H9 (cell line): Measurements from ENCODE around the gene AKAP7. TPM values are rescaled to one million over a fixed set of nuclear protein-coding genes. Genes with fewer than 3 reads are reported as not detected.

Source experiments
- DNase-seq: peaks from one replicate; pipeline ENCODE4 v3.0.0-alpha.2; 2017
- H2AFZ ChIP-seq: one replicate; pipeline ENCODE4 v1.6.1; 2013; ENCODE audit warnings: mild to moderate bottlenecking, low read length, control low read depth, moderate library complexity
- H2AK5ac ChIP-seq: 2 replicates; pipeline ENCODE4 v1.6.1; 2013; ENCODE audit warnings: low read length, control low read depth, mixed read lengths; ENCODE audit not compliant: insufficient read length
- H2BK120ac ChIP-seq: one replicate; pipeline ENCODE4 v1.6.1; 2013; ENCODE audit warnings: low read depth, mild to moderate bottlenecking, low read length, control low read depth, inconsistent platforms; ENCODE audit not compliant: poor library complexity, severe bottlenecking
- H2BK12ac ChIP-seq: 2 replicates; pipeline ENCODE4 v1.6.1; 2013; ENCODE audit warnings: low read length, control low read depth, mixed read lengths, low read depth; ENCODE audit not compliant: insufficient read length
- H2BK15ac ChIP-seq: 2 replicates; pipeline ENCODE4 v1.6.1; 2013; ENCODE audit warnings: low read depth, low read length, control low read depth
- H2BK20ac ChIP-seq: one replicate; pipeline ENCODE4 v1.6.1; 2013; ENCODE audit warnings: low read depth, mild to moderate bottlenecking, low read length, control low read depth, inconsistent platforms; ENCODE audit not compliant: poor library complexity, severe bottlenecking
- H2BK5ac ChIP-seq: 2 replicates; pipeline ENCODE4 v1.6.1; 2013; ENCODE audit warnings: low read length, control low read depth, mixed read lengths; ENCODE audit not compliant: insufficient read length
- H3K14ac ChIP-seq: 2 replicates; pipeline ENCODE4 v1.6.1; 2013; ENCODE audit warnings: low read length, control low read depth; ENCODE audit not compliant: insufficient read depth
- H3K18ac ChIP-seq: 2 replicates; pipeline ENCODE4 v1.6.1; 2013; ENCODE audit warnings: low read depth, mild to moderate bottlenecking, mixed read lengths, low read length, control low read depth; ENCODE audit not compliant: insufficient read length
- H3K23ac ChIP-seq: 2 replicates; pipeline ENCODE4 v1.6.1; 2013; ENCODE audit warnings: low read length, control low read depth, mixed read lengths, low read depth; ENCODE audit not compliant: insufficient read length
- H3K23me2 ChIP-seq: 2 replicates; pipeline ENCODE4 v1.6.1; 2013; ENCODE audit warnings: low read depth, mild to moderate bottlenecking, mixed read lengths, low read length, control low read depth; ENCODE audit not compliant: insufficient read length, poor library complexity, severe bottlenecking
- H3K27ac ChIP-seq: 2 replicates; pipeline ENCODE4 v1.5.1; 2013; ENCODE audit warnings: low read length, control low read depth, mixed read lengths, low read depth; ENCODE audit not compliant: insufficient read length
- H3K27me3 ChIP-seq: 2 replicates; pipeline ENCODE4 v1.6.1; 2013; ENCODE audit warnings: low read length, control low read depth, inconsistent platforms; ENCODE audit not compliant: insufficient read depth
- H3K4ac ChIP-seq: 2 replicates; pipeline ENCODE4 v1.6.1; 2013; ENCODE audit warnings: low read depth, mild to moderate bottlenecking, control low read depth, inconsistent platforms, low read length, moderate library complexity
- H3K4me1 ChIP-seq: 2 replicates; pipeline ENCODE4 v1.6.1; 2013; ENCODE audit warnings: low read length, control low read depth, inconsistent platforms; ENCODE audit not compliant: insufficient read depth
- H3K4me2 ChIP-seq: 2 replicates; pipeline ENCODE4 v1.6.1; 2013; ENCODE audit warnings: low read length, control low read depth, mixed read lengths; ENCODE audit not compliant: insufficient read length, insufficient read depth
- H3K56ac ChIP-seq: 2 replicates; pipeline ENCODE4 v1.6.1; 2013; ENCODE audit warnings: low read depth, mild to moderate bottlenecking, mixed read lengths, low read length, control low read depth; ENCODE audit not compliant: insufficient read length
- H3K79me1 ChIP-seq: 2 replicates; pipeline ENCODE4 v1.6.1; 2013; ENCODE audit warnings: low read depth, mild to moderate bottlenecking, moderate library complexity, low read length, control low read depth, inconsistent platforms; ENCODE audit not compliant: insufficient read depth, poor library complexity, severe bottlenecking
- H3K79me2 ChIP-seq: 2 replicates; pipeline ENCODE4 v1.6.1; 2013; ENCODE audit warnings: low read length, control low read depth, inconsistent platforms; ENCODE audit not compliant: insufficient read depth
- H3K9ac ChIP-seq: 2 replicates; pipeline ENCODE4 v1.6.1; 2013; ENCODE audit warnings: low read length, control low read depth, mixed read lengths; ENCODE audit not compliant: insufficient read length; ENCODE audit errors: extremely low read depth
- H3K9me3 ChIP-seq: one replicate; pipeline ENCODE4 v1.6.1; 2013; ENCODE audit warnings: low read depth, low read length, inconsistent platforms; ENCODE audit not compliant: control insufficient read depth
- H3T11ph ChIP-seq: one replicate; pipeline ENCODE4 v1.6.1; 2013; ENCODE audit warnings: mild to moderate bottlenecking, low read length, control low read depth, inconsistent platforms
- H4K20me1 ChIP-seq: one replicate; pipeline ENCODE4 v1.6.1; 2013; ENCODE audit not compliant: control insufficient read depth, insufficient read length, insufficient read depth
- H4K5ac ChIP-seq: 2 replicates; pipeline ENCODE4 v1.6.1; 2013; ENCODE audit warnings: low read depth, mild to moderate bottlenecking, mixed read lengths, low read length, control low read depth; ENCODE audit not compliant: insufficient read length
- H4K8ac ChIP-seq: replicated peaks from 2 replicates; pipeline ENCODE4 v1.6.1; 2013; ENCODE audit warnings: low read length, control low read depth, mixed read lengths, low read depth; ENCODE audit not compliant: insufficient read length
- H4K91ac ChIP-seq: 2 replicates; pipeline ENCODE4 v1.6.1; 2013; ENCODE audit warnings: low read depth, mild to moderate bottlenecking, moderate library complexity, mixed read lengths, low read length, control low read depth; ENCODE audit not compliant: insufficient read length
- H3K27ac Mint-ChIP-seq, 3 experiments: 2 replicates in 2 of 3; 3 replicates in 1 of 3; pipeline ENCODE4 v1.8.0; 2020 to 2021; ENCODE audit warnings: mixed read lengths in 3 of 3, mild to moderate bottlenecking in 1 of 3, moderate library complexity in 1 of 3
- H3K27me3 Mint-ChIP-seq: 2 replicates; pipeline ENCODE4 v1.8.0; 2021; ENCODE audit warnings: low read depth, mild to moderate bottlenecking, moderate library complexity, mixed read lengths
- H3K36me3 Mint-ChIP-seq, 3 experiments: 2 replicates in 2 of 3; 3 replicates in 1 of 3; pipeline ENCODE4 v1.8.0; 2020 to 2021; ENCODE audit warnings: low read depth in 3 of 3, mixed read lengths in 3 of 3; ENCODE audit not compliant: insufficient read depth in 1 of 3
- H3K4me1 Mint-ChIP-seq, 2 experiments: 2 replicates each; pipeline ENCODE4 v1.8.0; 2020; ENCODE audit warnings: mixed read lengths in 2 of 2
- H3K4me3 Mint-ChIP-seq, 2 experiments: 2 replicates in 1 of 2; 3 replicates in 1 of 2; pipeline ENCODE4 v1.8.0; 2020 to 2021; ENCODE audit warnings: mild to moderate bottlenecking in 2 of 2, mixed read lengths in 2 of 2, moderate library complexity in 1 of 2
- H3K9me3 Mint-ChIP-seq, 2 experiments: 2 replicates in 1 of 2; 3 replicates in 1 of 2; pipeline ENCODE4 v1.8.0; 2020; ENCODE audit warnings: mild to moderate bottlenecking in 2 of 2, mixed read lengths in 2 of 2, moderate library complexity in 1 of 2
- CTCF ChIP-seq: fragments of 200-600 bp; sonication (generic); conservative IDR thresholded peaks from 3 replicates; pipeline ENCODE4 v1.8.0; 2021; ENCODE audit warnings: antibody characterized with exemption, mild to moderate bottlenecking
- WGBS: extraction: QIAGEN DNeasy Blood & Tissue Kit; methylation state at CpG from one replicate; pipeline ENCODE4 v1.1.7; 2013; ENCODE audit warnings: missing lambda C conversion rate, low lambda C conversion rate, mixed read lengths; ENCODE audit not compliant: insufficient read length; ENCODE audit errors: extremely low coverage; 5-methylcytosine and 5-hydroxymethylcytosine counted together
- total RNA-seq: library from RNA; stranded (reverse); gene quantifications from 2 replicates; pipeline ENCODE4 v1.2.1, GENCODE V29; 2021

The AKAP7 gene
- total RNA-seq, 1 experiment from 2014 or later = 9.8 TPM

DNA sequence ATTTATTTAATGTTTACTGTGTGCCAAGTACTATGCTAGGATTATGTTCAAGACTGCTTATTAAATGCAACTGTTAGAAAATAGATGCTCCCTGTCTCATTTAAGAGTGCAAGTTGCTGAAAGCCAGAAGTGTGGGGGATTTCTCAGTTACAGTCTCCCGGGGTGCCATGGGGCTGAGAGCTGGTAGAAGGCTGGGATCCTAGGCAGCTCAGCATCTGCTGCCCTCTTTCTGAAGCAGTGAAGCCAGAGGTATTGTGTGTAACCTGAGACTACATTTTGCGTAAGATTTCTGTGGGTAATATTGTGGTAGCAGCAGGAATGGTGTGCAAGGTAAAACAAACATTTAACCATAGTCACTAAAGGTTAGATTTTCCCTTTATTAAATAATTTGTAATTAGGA is 120.6 kb downstream of the AKAP7 start:
- Mint-ChIP-seq H3K4me1 (peaks cover 22 to 30% of the 10 kb centered on the region in 2 experiments), H3K27ac (peak overlapping the region in 2 of 3 experiments; percentile 32 to 73; a peak in 1 of 7 replicates)

More for the DNA sequence above, 120.6 kb downstream of the AKAP7 start:
- Histone ChIP-seq H2BK5ac (no peak overlapping the region), H4K8ac (no peak overlapping the region), H2AFZ (no peak overlapping the region), H3K23ac (no peak overlapping the region), H3K27ac (no peak overlapping the region), H3K9me3 (no peaks in the 10 kb centered on the region), H4K5ac (no peak overlapping the region), H3T11ph (no peak overlapping the region), H2BK15ac (no peak overlapping the region), H2AK5ac (no peak overlapping the region), H4K91ac (no peak overlapping the region), H2BK20ac (no peak overlapping the region), H3K4me2 (no peak overlapping the region), H3K4me1 (peaks cover 1% of the 10 kb centered on the region; the same call in 1 of the 2 replicates), H2BK12ac (no peak overlapping the region), H3K56ac (no peak overlapping the region), H4K20me1 (no peaks in the 10 kb centered on the region), H3K9ac (no peak overlapping the region), H3K4ac (no peak overlapping the region), H2BK120ac (no peak overlapping the region), H3K27me3 (no peaks in the 10 kb centered on the region), H3K23me2 (no peaks in the 10 kb centered on the region), H3K14ac (no peak overlapping the region), H3K79me1 (no peaks in the 10 kb centered on the region), H3K18ac (no peak overlapping the region), H3K79me2 (peaks cover 9% of the 10 kb centered on the region; the same call in 1 of the 2 replicates)
- TF ChIP-seq CTCF = no peak
- Mint-ChIP-seq H3K27me3 (no peaks in the 10 kb centered on the region), H3K9me3 (peaks cover 7 to 10% of the 10 kb centered on the region in 2 experiments; a peak in 4 of 5 replicates), H3K4me3 (no peak overlapping the region), H3K36me3 (peaks cover 8 to 17% (median 14%) of the 10 kb centered on the region in 3 experiments)
- WGBS = no CpG with 5 or more reads among the region's 2 CpGs
- DNase-seq = no peak
